Upper lobe of left lung (tissue), 4 donors: ENCODE measurements around the gene TMEM175.

ENCODE experiments used
- POLR2A ChIP-seq, 4 donors: fragments of 450-650 bp; IDR thresholded peaks; one replicate each; pipeline ENCODE4 v1.5.1; 2016 to 2017; ENCODE audit warnings: antibody characterized with exemption in 4 of 4, mild to moderate bottlenecking in 2 of 4
- POLR2AphosphoS5 ChIP-seq, 2 donors: sonication (generic); formaldehyde crosslinking; IDR thresholded peaks; one replicate each; pipeline ENCODE4 v1.5.1; 2017; ENCODE audit warnings: antibody characterized with exemption in 2 of 2
- TF ChIP-seq, protein P1 (sequence below), 6 experiments: fragments of 450-650 bp in 4 of 6; fragments of 200-600 bp in 2 of 6; sonication (generic) in 2 of 6; IDR thresholded peaks; one replicate each; pipeline ENCODE4 v1.5.1; 2016 to 2019; ENCODE audit warnings: antibody characterized with exemption in 6 of 6

DNA sequence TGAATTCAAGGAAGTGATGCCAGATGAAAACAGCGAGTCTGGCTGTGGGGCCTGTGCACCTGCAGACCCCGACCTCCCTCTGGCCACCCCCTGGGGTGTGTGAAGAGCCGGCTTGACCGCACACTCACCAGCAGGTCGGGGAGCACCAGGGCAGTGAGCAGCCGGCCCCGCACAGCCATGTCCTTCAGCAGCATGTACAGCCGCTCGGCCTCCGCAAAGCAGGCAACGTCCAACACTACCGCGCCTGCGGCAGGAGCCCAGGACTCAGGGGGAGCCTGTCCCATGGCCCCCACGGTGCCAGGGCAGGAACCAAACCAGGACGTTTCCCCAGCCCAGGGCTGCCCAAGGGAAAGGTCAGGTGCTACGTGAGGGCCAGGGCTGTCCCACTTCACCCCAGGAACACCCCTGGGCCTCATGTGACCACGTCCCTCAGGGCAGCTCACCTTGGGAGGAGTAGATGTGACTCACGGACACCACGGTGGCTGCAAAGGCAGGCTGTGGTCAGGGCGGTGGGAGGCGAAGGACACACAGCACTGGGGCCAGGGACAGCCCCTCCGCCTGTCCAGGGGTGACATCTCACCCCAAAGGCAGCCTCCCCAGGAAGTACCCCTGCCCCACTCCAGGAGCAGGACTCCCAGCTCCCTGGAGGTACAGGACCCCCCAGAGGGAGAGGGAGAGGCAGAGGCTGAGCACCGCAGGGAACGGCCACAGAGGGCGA is 32.9 kb downstream of the TMEM175 start:
- no peak for TF ChIP-seq POLR2A (IDR thresholded peaks at IDR 0.05)
- TF ChIP-seq POLR2AphosphoS5 (IDR thresholded peaks at IDR 0.05) = no peak
- TF ChIP-seq, protein P1, sequence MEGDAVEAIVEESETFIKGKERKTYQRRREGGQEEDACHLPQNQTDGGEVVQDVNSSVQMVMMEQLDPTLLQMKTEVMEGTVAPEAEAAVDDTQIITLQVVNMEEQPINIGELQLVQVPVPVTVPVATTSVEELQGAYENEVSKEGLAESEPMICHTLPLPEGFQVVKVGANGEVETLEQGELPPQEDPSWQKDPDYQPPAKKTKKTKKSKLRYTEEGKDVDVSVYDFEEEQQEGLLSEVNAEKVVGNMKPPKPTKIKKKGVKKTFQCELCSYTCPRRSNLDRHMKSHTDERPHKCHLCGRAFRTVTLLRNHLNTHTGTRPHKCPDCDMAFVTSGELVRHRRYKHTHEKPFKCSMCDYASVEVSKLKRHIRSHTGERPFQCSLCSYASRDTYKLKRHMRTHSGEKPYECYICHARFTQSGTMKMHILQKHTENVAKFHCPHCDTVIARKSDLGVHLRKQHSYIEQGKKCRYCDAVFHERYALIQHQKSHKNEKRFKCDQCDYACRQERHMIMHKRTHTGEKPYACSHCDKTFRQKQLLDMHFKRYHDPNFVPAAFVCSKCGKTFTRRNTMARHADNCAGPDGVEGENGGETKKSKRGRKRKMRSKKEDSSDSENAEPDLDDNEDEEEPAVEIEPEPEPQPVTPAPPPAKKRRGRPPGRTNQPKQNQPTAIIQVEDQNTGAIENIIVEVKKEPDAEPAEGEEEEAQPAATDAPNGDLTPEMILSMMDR (IDR thresholded peaks at IDR 0.05) = no peak
